Measurements from ENCODE around the gene CLDND2.

GRCh38 chr19:51387924-51388389, 19.2 kb upstream of the CLDND2 start, which contains the start of gene LIM2:
- TF ChIP-seq CTCF (IDR thresholded peaks at IDR 0.05) (no peak), POLR2A (IDR thresholded peaks at IDR 0.05) (no peak)

Data from adrenal gland (tissue), 5 donors.